B cell (primary cell): ENCODE data around the gene TOMM5. TPM values are rescaled to one million over a fixed set of nuclear protein-coding genes. Genes with fewer than 3 reads are reported as not detected.

Source experiments
- ATAC-seq: fragments of 200-7000 bp; cut with Tn5 transposase; one replicate; pipeline ENCODE4 v1.10.0; 2021; ENCODE audit warnings: low read depth, mild to moderate bottlenecking, moderate number of reproducible peaks, moderate library complexity
- CTCF ChIA-PET: fragments of 350-600 bp; sonication (Branson Sonifier 250); formaldehyde crosslinking; loops from one replicate; lab custom pipeline; 2021; ENCODE audit warnings: antibody characterized with exemption, inconsistent platforms; lab: Charles Lee
- POLR2A ChIA-PET: fragments of 350-600 bp; sonication (Branson Sonifier 250); formaldehyde crosslinking; loops from one replicate; lab custom pipeline; 2021; ENCODE audit warnings: antibody characterized with exemption; lab: Charles Lee
- DNase-seq: peaks from one replicate; pipeline ENCODE4 v3.0.0; 2013
- H2AFZ ChIP-seq: 2 replicates; pipeline ENCODE4 v1.6.1; 2012; ENCODE audit warnings: mild to moderate bottlenecking, low read depth, low read length; ENCODE audit not compliant: insufficient read depth, poor library complexity, severe bottlenecking
- H3K27ac ChIP-seq, 2 donors: 1 replicate in 1 of 2; 2 replicates in 1 of 2; pipeline ENCODE4 v1.5.1; 2012 to 2013; ENCODE audit warnings: low read length in 2 of 2, mild to moderate bottlenecking in 2 of 2, moderate library complexity in 1 of 2
- H3K27me3 ChIP-seq, 4 experiments: fragments of 200-600 bp in 1 of 4; sonication (generic) in 1 of 4; replicated peaks in 1 of 4; 1 replicate in 2 of 4; 2 replicates in 2 of 4; pipeline versions ENCODE4 v1.6.1 to v1.7.0; 2013 to 2016; ENCODE audit warnings: low read length in 3 of 4, mild to moderate bottlenecking in 2 of 4, mixed read lengths in 1 of 4, moderate library complexity in 1 of 4; ENCODE audit not compliant: insufficient read depth in 4 of 4, control insufficient read depth in 3 of 4; ENCODE audit errors: control extremely low read depth in 1 of 4
- H3K36me3 ChIP-seq, 2 experiments: replicated peaks in 1 of 2; 1 replicate in 1 of 2; 2 replicates in 1 of 2; pipeline versions ENCODE4 v1.6.1 to v1.7.1; 2013; ENCODE audit warnings: low read length in 1 of 2; ENCODE audit not compliant: insufficient read depth in 2 of 2, control insufficient read depth in 1 of 2; ENCODE audit errors: control extremely low read depth in 1 of 2, extremely low read depth in 1 of 2
- H3K4me1 ChIP-seq, 2 donors: fragments of 200-600 bp in 1 of 2; sonication (generic) in 1 of 2; 1 replicate in 1 of 2; 2 replicates in 1 of 2; pipeline versions ENCODE4 v1.5.1 to v1.6.1; 2013 to 2017; ENCODE audit warnings: low read length in 2 of 2; ENCODE audit not compliant: control insufficient read depth in 2 of 2, insufficient read depth in 2 of 2
- H3K4me2 ChIP-seq: replicated peaks from 2 replicates; pipeline ENCODE3; 2012; ENCODE audit warnings: mild to moderate bottlenecking, low read depth, low read length; ENCODE audit not compliant: poor library complexity, severe bottlenecking
- H3K4me3 ChIP-seq, 5 experiments: fragments of 200-600 bp in 1 of 5; sonication (generic) in 1 of 5; 1 replicate in 3 of 5; 2 replicates in 2 of 5; pipeline versions ENCODE4 v1.5.1 to v1.7.0; 2011 to 2016; ENCODE audit warnings: low read length in 4 of 5, mild to moderate bottlenecking in 4 of 5, low read depth in 2 of 5, control low read depth in 1 of 5, moderate library complexity in 1 of 5; ENCODE audit not compliant: insufficient read depth in 1 of 5; ENCODE audit errors: control extremely low read depth in 1 of 5, extremely low read depth in 1 of 5
- H3K79me2 ChIP-seq: fragments of 200-600 bp; sonication (generic); one replicate; pipeline ENCODE4 v1.6.0; 2016; ENCODE audit warnings: low read length; ENCODE audit not compliant: control insufficient read depth, insufficient read depth
- H3K9ac ChIP-seq: fragments of 200-600 bp; sonication (generic); 2 replicates; pipeline ENCODE4 v1.6.1; 2017; ENCODE audit warnings: mild to moderate bottlenecking, low read length, moderate library complexity
- H3K9me3 ChIP-seq, 3 donors: one replicate each; pipeline versions ENCODE4 v1.6.1 to v1.7.1; 2013; ENCODE audit warnings: low read length in 2 of 3; ENCODE audit not compliant: control insufficient read depth in 2 of 3, insufficient read depth in 1 of 3; ENCODE audit errors: control extremely low read depth in 1 of 3
- H4K20me1 ChIP-seq: 2 replicates; pipeline ENCODE4 v1.6.0; 2012; ENCODE audit warnings: mild to moderate bottlenecking, low read length; ENCODE audit not compliant: insufficient read depth, control insufficient read depth, poor library complexity, severe bottlenecking
- H3K27ac Mint-ChIP-seq: one replicate; pipeline ENCODE4 v1.8.0; 2021; ENCODE audit warnings: mixed read lengths
- H3K27me3 Mint-ChIP-seq: one replicate; pipeline ENCODE4 v1.8.0; 2021; ENCODE audit warnings: mixed read lengths
- H3K4me1 Mint-ChIP-seq: one replicate; pipeline ENCODE4 v1.8.0; 2021; ENCODE audit warnings: mixed read lengths
- H3K4me3 Mint-ChIP-seq: one replicate; pipeline ENCODE4 v1.8.0; 2021; ENCODE audit warnings: mixed read lengths
- H3K9me3 Mint-ChIP-seq: one replicate; pipeline ENCODE4 v1.8.0; 2022; ENCODE audit warnings: mixed read lengths; ENCODE audit not compliant: insufficient read depth
- CTCF ChIP-seq: fragments of 200-600 bp; IDR thresholded peaks from one replicate; pipeline ENCODE4 v1.8.0; 2022; ENCODE audit warnings: antibody characterized with exemption, mild to moderate bottlenecking
- EZH2 ChIP-seq: IDR thresholded peaks from 2 replicates; pipeline ENCODE4 v1.6.1; 2012; ENCODE audit warnings: borderline replicate concordance, low read depth, mild to moderate bottlenecking, moderate library complexity, low read length; ENCODE audit not compliant: insufficient read depth, poor library complexity, severe bottlenecking
- WGBS: methylation state at CpG from one replicate; pipeline ENCODE4 v1.1.5; 2013; ENCODE audit warnings: missing lambda C conversion rate; ENCODE audit not compliant: insufficient coverage; 5-methylcytosine and 5-hydroxymethylcytosine counted together
- intact Hi-C: fragments of 100-400 bp; cut with micrococcal nuclease; formaldehyde crosslinking; loops from one replicate; pipeline ENCODE4 v1.10.0; 2022
- polyA plus RNA-seq: library from polyadenylated mRNA; depleted of rRNA; stranded (reverse); fragments of >200 nt; gene quantifications from 2 replicates; pipeline ENCODE4 v1.2.3, GENCODE V29; 2012
- total RNA-seq, 2 donors: library from RNA; stranded (reverse); fragments of 120-200 nt in 1 of 2; gene quantifications; 1 replicate in 1 of 2; 2 replicates in 1 of 2; pipeline versions ENCODE4 v1.2.3 to v1.2.4, GENCODE V29; 2013 to 2022

Gene TOMM5
- total and polyA plus RNA-seq, 2 donors (not counting 1 experiment from before 2014, with no cell fraction given): 33.9 to 44.4 TPM

DNA sequence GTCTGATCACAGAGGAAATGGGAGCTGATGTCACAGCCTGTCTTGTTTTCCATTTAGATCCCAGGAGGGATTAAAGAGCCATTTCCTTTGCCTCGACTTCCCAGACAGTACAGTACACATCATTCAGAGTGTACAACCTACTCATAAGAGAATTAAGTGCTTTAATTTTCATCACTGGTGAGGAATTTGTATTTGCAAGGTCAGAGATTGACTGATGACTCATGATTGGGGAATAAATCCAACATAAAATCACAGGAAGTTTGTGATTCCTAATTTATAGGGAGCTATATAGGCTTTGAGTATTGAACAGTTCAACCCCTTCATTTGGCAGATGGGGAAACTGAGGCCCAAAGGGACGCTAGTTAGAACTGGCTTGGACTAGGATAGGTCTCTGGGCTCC, 4.1 kb upstream of the TOMM5 start:
- H3K4me1 Mint-ChIP-seq: peaks cover 31% of the 10 kb centered on the region
- intact Hi-C loops: loop anchor here (10.0 kb wide), 2 partner anchors 602 to 1022 kb away; partner anchors contain the start of gene MELK
- Histone ChIP-seq H3K9ac (no peak overlapping the region), H3K4me2 (no peak overlapping the region), H3K36me3 (no peaks in the 10 kb centered on the region), H3K79me2 (peaks cover 14% of the 10 kb centered on the region), H3K4me3 (no peak overlapping the region), H2AFZ (no peak overlapping the region), H3K27ac (no peak overlapping the region), H3K9me3 (no peaks in the 10 kb centered on the region), H3K4me1 (peaks cover 12 to 21% of the 10 kb centered on the region in 2 donors), H3K27me3 (peaks cover 0 to 5% (median 0%) of the 10 kb centered on the region in 4 experiments), H4K20me1 (no peaks in the 10 kb centered on the region)
- peaks cover 14% of the 10 kb centered on the region for H3K27me3 Mint-ChIP-seq
- TF ChIP-seq CTCF: no peak
- TF ChIP-seq EZH2: no peak
- no peaks in the 10 kb centered on the region for H3K9me3 Mint-ChIP-seq
- ATAC-seq: no peak
- no peak overlapping the region for H3K27ac Mint-ChIP-seq
- POLR2A ChIA-PET: no interaction called here
- CTCF ChIA-PET: interaction anchor here (0.8 to 8.8 kb wide), 4 partner anchors 17 to 83 kb away, joined by 3 to 101 read pairs (median 4); partner anchors contain the start of gene FBXO10
- DNase-seq: no peak
- WGBS: 73% methylated on average over 1 of the region's 2 CpGs
- H3K4me3 Mint-ChIP-seq: no peak overlapping the region

GRCh38 chr9:37593883-37594448, 1.6 kb upstream of the TOMM5 start:
- Histone ChIP-seq H3K79me2 (peaks cover 27% of the 10 kb centered on the region), H3K36me3 (peaks cover 0 to 2% of the 10 kb centered on the region in 2 experiments), H3K4me3 (peak overlapping the region in 1 of 5 experiments; percentile 6), H3K27ac (no peak overlapping the region), H3K9me3 (no peaks in the 10 kb centered on the region), H4K20me1 (peaks cover 3% of the 10 kb centered on the region), H3K27me3 (peaks cover 0 to 5% (median 0%) of the 10 kb centered on the region in 4 experiments), H3K4me2 (peak overlapping the region; percentile 58), H2AFZ (peak overlapping the region; percentile 44), H3K4me1 (peaks cover 23 to 36% of the 10 kb centered on the region in 2 donors), H3K9ac (no peak overlapping the region)
- CTCF ChIA-PET: interaction anchor here (0.7 to 8.8 kb wide), 7 partner anchors 15 to 1405 kb away, joined by 3 to 101 read pairs (median 4); partner anchors contain the start of genes FBXO10 and POLR1E
- intact Hi-C loops: loop anchor here (1.0 to 10.0 kb wide), 4 partner anchors 29 to 1019 kb away; partner anchors contain the start of genes GRHPR and MELK
- ATAC-seq (no peak), DNase-seq (no peak)
- H3K27me3 Mint-ChIP-seq: peaks cover 4% of the 10 kb centered on the region
- TF ChIP-seq CTCF: no peak
- 100% methylated on average over 1 of the region's 6 CpGs for WGBS
- H3K27ac Mint-ChIP-seq: peak overlapping the region; percentile 50
- POLR2A ChIA-PET: interaction anchor here (0.6 kb wide), 1 partner anchor 24 kb away, joined by 6 read pairs; no protein-coding TSS in a partner anchor
- H3K9me3 Mint-ChIP-seq: no peaks in the 10 kb centered on the region
- H3K4me3 Mint-ChIP-seq: peak overlapping the region; percentile 73
- peaks cover 46% of the 10 kb centered on the region for H3K4me1 Mint-ChIP-seq
